Left ventricle myocardium inferior (tissue), 1 donor: ENCODE data around the gene MS4A5. TPM values are rescaled to one million over a fixed set of nuclear protein-coding genes. Genes with fewer than 3 reads are reported as not detected.

Experiments
- DNase-seq: peaks from one replicate; pipeline ENCODE4 v3.0.0-alpha.2; 2020
- H3K27ac ChIP-seq: fragments of 200-600 bp; replicated peaks from 2 replicates; pipeline ENCODE4 v1.8.0; 2021
- H3K27me3 ChIP-seq: fragments of 200-600 bp; 2 replicates; pipeline ENCODE4 v1.8.0; 2021; ENCODE audit warnings: low read depth
- H3K36me3 ChIP-seq: fragments of 200-600 bp; 2 replicates; pipeline ENCODE4 v1.8.0; 2021
- H3K4me1 ChIP-seq: fragments of 200-600 bp; 2 replicates; pipeline ENCODE4 v1.8.0; 2021
- H3K4me3 ChIP-seq: fragments of 200-600 bp; 2 replicates; pipeline ENCODE4 v1.8.0; 2021; ENCODE audit warnings: mild to moderate bottlenecking, moderate library complexity
- H3K9me3 ChIP-seq: fragments of 200-600 bp; replicated peaks from 2 replicates; pipeline ENCODE4 v1.8.0; 2021
- intact Hi-C: fragments of 100-400 bp; cut with micrococcal nuclease; formaldehyde crosslinking; loops from one replicate; pipeline ENCODE4 v1.11.0; 2022
- total RNA-seq: library from RNA; stranded (reverse); fragmentation: NEBNext Ultra II Directional; extraction: Animal tissue kit (Norgen Biotek cat#: 25700); gene quantifications from one replicate; pipeline ENCODE4 v1.2.1, GENCODE V29; 2021
- TF ChIP-seq, protein P1 (sequence below): fragments of 200-600 bp; IDR thresholded peaks from 2 replicates; pipeline ENCODE4 v1.8.0; 2021; ENCODE audit warnings: antibody characterized with exemption, mild to moderate bottlenecking, borderline replicate concordance
- donor health status: DM: no; HTN: yes; CAD: no; lungs with severe emphysema.

MS4A5 gene
- total RNA-seq, 1 donor from 2014 or later = not detected

DNA sequence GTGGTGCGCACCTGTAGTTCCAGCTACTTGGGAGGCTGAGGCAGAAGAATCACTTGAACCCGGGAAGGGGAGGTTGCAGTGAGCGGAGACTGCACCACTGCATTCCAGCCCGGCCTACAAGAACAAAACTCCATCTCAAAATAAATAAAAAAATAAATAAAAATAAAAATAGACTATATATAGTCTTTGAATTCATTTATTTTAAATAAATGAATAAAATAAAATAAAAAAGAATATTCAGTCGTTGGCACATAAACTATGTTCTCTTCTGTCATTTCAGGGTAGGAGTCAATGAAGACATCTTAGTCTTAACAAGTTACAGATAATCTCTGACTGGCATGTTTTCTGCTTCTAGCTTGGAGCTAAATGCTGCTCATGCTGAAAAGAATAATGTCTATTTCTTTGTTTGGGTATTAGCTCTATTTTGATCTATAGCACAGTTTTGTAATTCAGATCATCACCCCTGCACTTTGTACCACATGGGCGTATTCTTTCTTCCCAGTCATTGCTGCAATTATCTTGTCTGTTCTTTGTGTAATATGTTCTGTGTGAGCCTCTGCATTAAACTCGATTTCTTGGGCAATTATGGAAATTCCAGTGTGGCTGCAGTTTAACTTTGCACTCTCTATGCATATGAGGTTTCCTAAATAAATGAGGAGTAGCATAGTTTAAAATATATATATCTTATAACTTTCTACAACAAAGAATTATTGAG lies 34.5 kb upstream of the MS4A5 start:
- H3K27me3 ChIP-seq = no peaks in the 10 kb centered on the region
- TF ChIP-seq, protein P1, sequence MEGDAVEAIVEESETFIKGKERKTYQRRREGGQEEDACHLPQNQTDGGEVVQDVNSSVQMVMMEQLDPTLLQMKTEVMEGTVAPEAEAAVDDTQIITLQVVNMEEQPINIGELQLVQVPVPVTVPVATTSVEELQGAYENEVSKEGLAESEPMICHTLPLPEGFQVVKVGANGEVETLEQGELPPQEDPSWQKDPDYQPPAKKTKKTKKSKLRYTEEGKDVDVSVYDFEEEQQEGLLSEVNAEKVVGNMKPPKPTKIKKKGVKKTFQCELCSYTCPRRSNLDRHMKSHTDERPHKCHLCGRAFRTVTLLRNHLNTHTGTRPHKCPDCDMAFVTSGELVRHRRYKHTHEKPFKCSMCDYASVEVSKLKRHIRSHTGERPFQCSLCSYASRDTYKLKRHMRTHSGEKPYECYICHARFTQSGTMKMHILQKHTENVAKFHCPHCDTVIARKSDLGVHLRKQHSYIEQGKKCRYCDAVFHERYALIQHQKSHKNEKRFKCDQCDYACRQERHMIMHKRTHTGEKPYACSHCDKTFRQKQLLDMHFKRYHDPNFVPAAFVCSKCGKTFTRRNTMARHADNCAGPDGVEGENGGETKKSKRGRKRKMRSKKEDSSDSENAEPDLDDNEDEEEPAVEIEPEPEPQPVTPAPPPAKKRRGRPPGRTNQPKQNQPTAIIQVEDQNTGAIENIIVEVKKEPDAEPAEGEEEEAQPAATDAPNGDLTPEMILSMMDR = no peak
- no peaks in the 10 kb centered on the region for H3K4me1 ChIP-seq
- H3K4me3 ChIP-seq = no peak overlapping the region
- intact Hi-C loops = no loop called here
- no peaks in the 10 kb centered on the region for H3K36me3 ChIP-seq
- no peak for DNase-seq
- H3K27ac ChIP-seq = no peak overlapping the region
- no peaks in the 10 kb centered on the region for H3K9me3 ChIP-seq

DNA sequence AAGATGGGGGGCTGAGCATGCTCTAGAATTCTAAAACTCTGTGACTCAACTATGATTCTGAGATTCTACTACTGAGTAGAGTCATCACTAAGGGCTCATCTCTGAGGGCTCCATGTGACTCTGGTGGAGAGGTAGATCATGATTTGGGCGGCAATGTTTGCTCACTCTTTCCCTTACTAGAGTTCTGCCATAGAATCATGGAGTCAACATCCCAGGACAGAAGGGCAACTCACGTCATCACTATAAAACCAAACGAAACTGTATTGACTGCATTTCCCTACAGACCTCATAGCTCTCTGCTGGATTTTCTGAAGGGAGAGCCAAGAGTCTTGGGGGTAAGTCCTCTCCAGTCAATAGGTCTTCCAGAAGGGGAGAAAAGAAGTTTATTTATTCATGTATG lies 33.0 kb upstream of the MS4A5 start, which contains the start of gene MS4A14:
Gene MS4A14, plus strand, starts transcription at position 78 of the 400 bp plus-strand sequence. Its CDS starts 120 bp downstream, at position 198.
- Histone ChIP-seq H3K4me1 (no peaks in the 10 kb centered on the region), H3K27ac (no peak within 1 kb of the TSS), H3K9me3 (no peaks in the 10 kb centered on the region), H3K4me3 (no peak within 1 kb of the TSS), H3K27me3 (no peaks in the 10 kb centered on the region), H3K36me3 (no peaks in the 10 kb centered on the region)
- intact Hi-C loops = no loop called here
- no peak for DNase-seq
- TF ChIP-seq, protein P1 = no peak

DNA sequence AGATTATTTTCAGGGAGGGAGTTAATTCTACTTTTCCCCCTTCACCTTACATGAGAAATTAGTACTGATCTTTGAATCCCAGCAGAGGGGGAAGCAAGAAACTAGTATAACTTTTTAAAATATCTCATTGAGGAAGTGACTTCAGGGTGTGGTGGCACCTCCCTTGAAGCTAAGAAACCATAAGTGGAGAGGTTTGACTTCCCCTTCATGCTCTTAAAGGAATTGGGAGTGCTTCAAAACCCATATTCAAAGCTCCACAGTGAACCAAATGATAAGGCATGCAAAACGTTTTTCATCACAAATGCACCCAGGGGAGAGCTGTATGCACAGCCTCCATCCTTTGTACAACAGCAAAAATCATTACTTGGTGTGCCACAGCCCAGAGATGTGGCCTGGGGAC lies 32.6 kb upstream of the MS4A5 start:
- intact Hi-C loops = no loop called here
- DNase-seq = no peak
- no peak overlapping the region for H3K4me3 ChIP-seq
- no peak overlapping the region for H3K27ac ChIP-seq
- no peaks in the 10 kb centered on the region for H3K9me3 ChIP-seq
- no peaks in the 10 kb centered on the region for H3K27me3 ChIP-seq
- no peaks in the 10 kb centered on the region for H3K4me1 ChIP-seq
- no peaks in the 10 kb centered on the region for H3K36me3 ChIP-seq
- TF ChIP-seq, protein P1 = no peak

DNA sequence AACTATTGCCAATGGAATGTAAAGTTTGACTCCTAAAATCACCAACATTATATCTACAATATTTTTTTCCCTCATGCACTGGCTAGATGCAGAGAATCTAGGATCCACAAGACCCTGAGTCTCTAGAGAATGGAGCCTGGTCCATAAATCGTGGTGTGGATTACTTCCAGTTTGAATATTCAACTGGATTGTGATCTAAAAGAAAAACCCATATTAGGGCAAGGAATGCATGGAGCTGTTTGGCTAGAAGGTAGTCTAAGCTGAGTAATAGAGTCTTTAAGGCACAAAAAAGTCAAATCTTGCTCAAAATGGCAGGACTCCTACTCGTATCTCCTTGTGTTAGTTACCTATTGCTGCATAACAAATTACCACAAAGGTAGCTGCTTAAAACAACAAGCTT lies 9.4 kb upstream of the MS4A5 start:
- no peak overlapping the region for H3K27ac ChIP-seq
- no peaks in the 10 kb centered on the region for H3K36me3 ChIP-seq
- H3K9me3 ChIP-seq = peaks cover 21% of the 10 kb centered on the region
- H3K4me3 ChIP-seq = no peak overlapping the region
- no peak for DNase-seq
- TF ChIP-seq, protein P1 = no peak
- intact Hi-C loops = no loop called here
- no peaks in the 10 kb centered on the region for H3K27me3 ChIP-seq
- H3K4me1 ChIP-seq = no peaks in the 10 kb centered on the region

DNA sequence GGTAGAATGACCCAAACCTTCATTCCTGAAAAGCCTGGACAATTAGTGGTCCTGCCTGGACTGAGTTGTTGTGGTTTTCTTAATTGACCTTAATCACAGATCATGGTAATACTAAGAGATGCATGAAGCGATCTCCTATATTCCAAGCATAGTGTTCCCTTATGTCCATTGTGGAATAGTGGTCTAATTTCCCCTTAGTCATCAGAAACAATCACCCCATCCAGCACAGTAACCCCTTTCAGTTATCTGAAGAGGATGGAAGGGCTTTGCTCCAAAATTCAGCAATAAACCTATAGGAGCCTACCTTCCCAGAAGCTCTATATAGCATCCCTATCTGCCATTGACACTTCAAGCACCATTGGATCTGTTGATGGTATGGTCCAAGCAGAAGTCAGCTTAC lies 6.8 kb upstream of the MS4A5 start:
- peaks cover 21% of the 10 kb centered on the region for H3K9me3 ChIP-seq
- TF ChIP-seq, protein P1 = no peak
- H3K27me3 ChIP-seq = no peaks in the 10 kb centered on the region
- H3K4me3 ChIP-seq = no peak overlapping the region
- H3K4me1 ChIP-seq = no peaks in the 10 kb centered on the region
- H3K36me3 ChIP-seq = no peaks in the 10 kb centered on the region
- intact Hi-C loops = no loop called here
- no peak for DNase-seq
- H3K27ac ChIP-seq = no peak overlapping the region
